HepG2 (cell line): ENCODE measurements around the gene SPIRE1. TPM values are rescaled to one million over a fixed set of nuclear protein-coding genes. Genes with fewer than 3 reads are reported as not detected.

Experiments
- ARNT2 ChIP-seq: sonication (generic); formaldehyde crosslinking; IDR thresholded peaks from 2 replicates; pipeline ENCODE4 v1.8.0; 2022; ENCODE audit warnings: mild to moderate bottlenecking, low read depth, missing genetic modification reagents, moderate library complexity
- FOXA3 ChIP-seq: IDR thresholded peaks from 2 replicates; pipeline ENCODE4 v1.6.1; 2016; ENCODE audit warnings: missing genetic modification reagents, missing compliant biosample characterization
- FOXO4 ChIP-seq: sonication (generic); formaldehyde crosslinking; conservative IDR thresholded peaks from 2 replicates; pipeline ENCODE4 v1.8.1; 2023; ENCODE audit warnings: missing genetic modification reagents
- GATAD1 ChIP-seq: IDR thresholded peaks from 2 replicates; pipeline ENCODE4 v1.6.1; 2016; ENCODE audit warnings: missing genetic modification reagents, missing compliant biosample characterization
- HNF1A ChIP-seq, 2 experiments: sonication (generic) in 1 of 2; formaldehyde crosslinking in 1 of 2; IDR thresholded peaks; 2 replicates each; pipeline versions ENCODE4 v1.4.0 to v1.6.1; 2016 to 2020; ENCODE audit warnings: borderline replicate concordance in 1 of 2, low read depth in 1 of 2, mild to moderate bottlenecking in 1 of 2, missing genetic modification reagents in 1 of 2
- HOXA7 ChIP-seq: sonication (generic); formaldehyde crosslinking; IDR thresholded peaks from 2 replicates; pipeline ENCODE4 v1.8.1; 2022; ENCODE audit warnings: mild to moderate bottlenecking, missing genetic modification reagents, moderate library complexity
- MEIS2 ChIP-seq: sonication (generic); formaldehyde crosslinking; IDR thresholded peaks from 2 replicates; pipeline ENCODE4 v1.9.0; 2021; ENCODE audit warnings: mild to moderate bottlenecking, missing genetic modification reagents
- MXD1 ChIP-seq: sonication (generic); formaldehyde crosslinking; IDR thresholded peaks from 2 replicates; pipeline ENCODE4 v1.4.0; 2020; ENCODE audit warnings: mild to moderate bottlenecking, missing genetic modification reagents
- MXI1 ChIP-seq: IDR thresholded peaks from 3 replicates; pipeline ENCODE4 v1.6.1; 2012; ENCODE audit warnings: low read depth, low read length, inconsistent platforms, borderline replicate concordance
- NKX3-1 ChIP-seq: sonication (generic); formaldehyde crosslinking; IDR thresholded peaks from 2 replicates; pipeline ENCODE4 v1.5.0; 2020; ENCODE audit warnings: missing genetic modification reagents
- SMYD3 ChIP-seq: sonication (generic); formaldehyde crosslinking; IDR thresholded peaks from 2 replicates; pipeline ENCODE4 v1.8.1; 2023; ENCODE audit warnings: mild to moderate bottlenecking, missing genetic modification reagents
- TAF1 ChIP-seq: sonication (generic); formaldehyde crosslinking; IDR thresholded peaks from 2 replicates; pipeline ENCODE4 v1.4.0; 2020; ENCODE audit warnings: missing genetic modification reagents
- TBP ChIP-seq: sonication (generic); formaldehyde crosslinking; IDR thresholded peaks from 2 replicates; pipeline ENCODE4 v1.5.0; 2020; ENCODE audit warnings: missing genetic modification reagents
- TEF ChIP-seq: sonication (generic); formaldehyde crosslinking; IDR thresholded peaks from 2 replicates; pipeline ENCODE4 v1.5.0; 2020; ENCODE audit warnings: missing genetic modification reagents
- TERF1 ChIP-seq: sonication (generic); formaldehyde crosslinking; IDR thresholded peaks from 2 replicates; pipeline ENCODE4 v1.8.0; 2022; ENCODE audit warnings: mild to moderate bottlenecking, missing genetic modification reagents, moderate library complexity
- XBP1 ChIP-seq: sonication (generic); formaldehyde crosslinking; IDR thresholded peaks from 2 replicates; pipeline ENCODE4 v1.5.0; 2020; ENCODE audit warnings: missing genetic modification reagents
- ZNF556 ChIP-seq: sonication (generic); formaldehyde crosslinking; IDR thresholded peaks from 2 replicates; pipeline ENCODE4 v1.4.0; 2020; ENCODE audit warnings: mild to moderate bottlenecking, missing genetic modification reagents, borderline replicate concordance
- ZNF574 ChIP-seq: sonication (generic); formaldehyde crosslinking; IDR thresholded peaks from 2 replicates; pipeline ENCODE4 v1.4.0; 2020; ENCODE audit warnings: missing genetic modification reagents
- ZNF619 ChIP-seq: sonication (generic); formaldehyde crosslinking; IDR thresholded peaks from 2 replicates; pipeline ENCODE4 v1.4.0; 2020; ENCODE audit warnings: mild to moderate bottlenecking, missing genetic modification reagents
- polyA plus RNA-seq, 8 experiments: library from polyadenylated mRNA; depleted of rRNA in 3 of 8; stranded (reverse) in 7 of 8; unstranded in 1 of 8; fragments of >200 nt; fragmentation: Illumina TruSeq in 4 of 8; extraction: Trizol in 4 of 8; gene quantifications; 2 replicates each; pipeline versions ENCODE4 v1.2.1 to v1.2.3, GENCODE V29; 2011 to 2016; ENCODE audit warnings: low read depth in 4 of 8, missing spikeins in 1 of 8, mixed read lengths in 1 of 8; ENCODE audit not compliant: insufficient read depth in 1 of 8
- total RNA-seq, 5 experiments: library from RNA; depleted of rRNA; stranded (reverse); fragments of >200 nt; fragmentation: Illumina TruSeq; extraction: Trizol; gene quantifications; 2 replicates each; pipeline ENCODE4 v1.2.3, GENCODE V29; 2016; ENCODE audit warnings: low read depth in 1 of 5

The SPIRE1 gene
- total and polyA plus RNA-seq, 2 of the 13 experiments (the other 11 are each of a cell fraction or from before 2014, with no cell fraction given) = 9.9 to 21.3 TPM

- TF ChIP-seq HNF1A (IDR thresholded peaks at IDR 0.05; ENCODE audit: low read depth) (no peak), HNF1A (CRISPR knock-in tag; IDR thresholded peaks at IDR 0.05; ENCODE audit: borderline replicate concordance) (no peak), TBP (no peak), NKX3-1 (CRISPR knock-in tag) (no peak), ZNF556 (CRISPR knock-in tag) (no peak), FOXA3 (peak; percentile 40; the same call in 1 of the 2 replicates), XBP1 (CRISPR knock-in tag) (no peak), ARNT2 (CRISPR knock-in tag) (no peak), FOXO4 (CRISPR knock-in tag) (no peak), TEF (CRISPR knock-in tag) (no peak), MXI1 (no peak), GATAD1 (CRISPR knock-in tag) (no peak), SMYD3 (CRISPR knock-in tag) (no peak), TAF1 (CRISPR knock-in tag) (no peak), MEIS2 (CRISPR knock-in tag) (no peak), TERF1 (CRISPR knock-in tag) (no peak), ZNF574 (no peak), MXD1 (no peak), HOXA7 (no peak), ZNF619 (CRISPR knock-in tag) (no peak)
These were observed 51.2 kb downstream of the SPIRE1 start (continued) for GRCh38 chr18:12606592-12607315.
